ENCODE data around the gene CCDC15.
"Not testable (repeated sequence)": the region's sequence is repeated elsewhere in the genome, so short reads cannot be mapped to it uniquely, and the experiment has no call there.

Gene CCDC15

DNA sequence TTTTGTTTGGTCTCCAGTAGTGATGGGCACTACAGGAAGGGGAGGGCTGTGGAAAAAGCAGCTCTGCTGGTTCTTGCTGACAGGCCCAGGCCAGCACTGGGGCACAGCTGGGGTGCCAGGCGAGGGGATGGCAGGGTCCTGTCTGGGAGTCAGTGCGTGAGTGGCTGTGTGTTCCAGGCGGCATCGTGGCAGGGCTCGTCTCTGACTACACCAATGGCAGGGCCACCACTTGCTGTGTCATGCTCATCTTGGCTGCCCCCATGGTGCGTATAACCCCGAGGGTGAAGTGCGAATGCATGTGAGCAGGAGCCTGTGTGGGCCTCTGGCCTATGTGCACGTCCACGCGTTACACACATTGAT, 130.0 kb downstream of the CCDC15 start:
- DNase-seq = no peak

- no peak for DNase-seq
These were observed 130.8 kb downstream of the CCDC15 start for GRCh38 chr11:125084761-125085231.

DNA sequence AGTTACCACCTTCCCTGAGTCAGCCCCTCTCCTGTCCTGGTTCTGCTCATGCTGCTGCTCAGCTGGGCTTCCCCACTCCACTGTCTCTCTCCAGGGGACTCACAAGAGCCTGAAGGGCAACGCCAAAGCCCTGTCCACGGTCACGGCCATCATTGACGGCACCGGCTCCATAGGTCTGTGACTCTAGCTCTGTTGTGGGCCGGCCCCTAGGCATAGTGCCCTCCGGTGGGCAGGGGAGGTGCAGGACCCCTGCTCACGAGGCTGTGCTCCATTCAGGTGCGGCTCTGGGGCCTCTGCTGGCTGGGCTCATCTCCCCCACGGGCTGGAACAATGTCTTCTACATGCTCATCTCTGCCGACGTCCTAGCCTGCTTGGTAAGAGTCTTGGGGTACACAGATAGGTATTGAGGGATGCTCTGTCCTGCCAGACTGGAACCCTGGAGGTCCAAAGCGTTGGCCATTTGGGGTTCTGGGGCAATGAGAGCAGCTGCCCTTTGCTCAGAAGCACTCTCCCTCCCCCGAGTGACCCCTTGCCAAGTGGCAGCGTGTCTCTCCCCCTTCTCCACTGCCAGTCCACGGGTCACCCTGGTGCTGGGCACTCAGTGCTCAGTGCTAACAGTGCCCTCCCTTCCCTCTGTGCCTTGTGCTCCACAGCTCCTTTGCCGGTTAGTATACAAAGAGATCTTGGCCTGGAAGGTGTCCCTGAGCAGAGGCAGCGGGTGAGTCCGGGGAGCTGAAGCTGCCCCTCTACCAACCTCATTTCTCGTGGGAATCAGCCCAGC, 131.5 kb downstream of the CCDC15 start:
- DNase-seq = no peak

- DNase-seq = no peak
These were observed 132.8 kb downstream of the CCDC15 start for GRCh38 chr11:125086633-125087296.

DNA sequence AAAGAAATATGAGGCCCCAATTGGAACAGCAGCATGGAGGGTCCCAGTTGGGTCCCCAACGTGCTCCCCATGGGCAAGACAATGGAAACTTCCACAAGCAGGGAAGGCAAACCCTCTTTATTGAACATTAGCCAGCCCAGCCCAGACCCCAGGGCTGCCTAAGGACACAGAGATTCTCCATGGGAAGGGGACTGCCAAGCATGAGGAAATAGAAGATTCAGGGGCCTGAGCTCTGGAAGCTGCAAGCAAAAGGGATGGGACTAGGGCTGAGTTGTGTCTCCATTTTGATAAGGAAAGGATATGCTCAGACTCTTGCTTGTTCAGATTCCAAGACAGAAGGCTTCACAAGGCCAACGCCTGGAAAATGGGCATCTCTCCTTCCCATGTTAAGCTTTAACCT, 134.1 kb downstream of the CCDC15 start:
- DNase-seq = no peak

- no peak for DNase-seq
These were observed 134.8 kb downstream of the CCDC15 start for GRCh38 chr11:125088576-125089455.

DNA sequence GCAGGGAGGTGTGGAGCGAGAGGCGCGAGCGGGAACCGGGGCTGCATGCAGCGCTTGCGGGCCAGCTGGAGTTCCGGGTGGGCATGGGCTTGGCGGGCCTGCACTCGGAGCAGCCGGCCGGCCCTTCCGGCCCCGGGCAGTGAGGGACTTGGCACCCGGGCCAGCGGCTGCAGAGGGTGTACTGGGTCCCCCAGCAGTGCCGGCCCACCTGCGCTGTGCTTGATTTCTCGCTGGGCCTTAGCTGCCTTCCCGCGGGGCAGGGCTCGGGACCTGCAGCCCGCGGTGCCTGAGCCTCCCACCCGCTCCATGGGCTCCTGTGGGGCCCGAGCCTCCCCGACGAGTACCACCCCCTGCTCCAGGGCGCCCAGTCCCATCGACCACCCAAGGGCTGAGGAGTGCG, 135.5 kb downstream of the CCDC15 start:
- not testable (repeated sequence) for DNase-seq

DNA sequence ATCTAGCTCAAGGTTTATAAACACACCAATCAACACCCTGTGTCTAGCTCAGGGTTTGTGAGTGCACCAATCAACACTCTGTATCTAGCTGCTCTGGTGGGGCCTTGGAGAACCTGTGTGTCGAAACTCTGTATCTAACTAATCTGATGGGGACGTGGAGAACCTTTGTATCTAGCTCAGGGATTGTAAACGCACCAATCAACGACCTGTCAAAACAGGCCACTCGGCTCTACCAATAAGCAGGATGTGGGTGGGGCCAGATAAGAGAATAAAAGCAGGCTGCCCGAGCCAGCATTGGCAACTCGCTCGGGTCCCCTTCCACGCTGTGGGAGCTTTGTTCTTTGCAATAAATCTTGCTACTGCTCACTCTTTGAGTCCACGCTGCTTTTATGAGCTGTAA, 136.1 kb downstream of the CCDC15 start:
- not testable (repeated sequence) for DNase-seq

DNA sequence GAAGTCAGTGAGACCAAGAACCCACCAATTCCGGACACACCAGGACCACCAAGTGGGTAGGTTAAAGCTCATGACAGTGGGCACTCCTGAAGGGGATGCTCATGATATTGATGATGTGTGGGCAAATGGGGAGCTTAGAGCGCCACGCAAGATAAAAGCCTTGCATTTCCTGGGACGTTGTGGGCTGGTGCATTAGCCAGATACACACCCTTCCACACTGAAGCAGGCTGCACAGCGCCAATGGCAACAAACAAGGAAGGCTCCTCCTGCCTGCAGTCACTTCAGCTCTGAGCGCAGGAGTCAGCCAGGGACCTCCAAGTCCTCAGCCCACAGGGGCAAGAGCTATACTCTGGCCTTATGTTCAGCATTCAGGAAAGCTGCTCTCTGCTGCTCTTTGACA, 136.8 kb downstream of the CCDC15 start:
- DNase-seq = no peak

Data from NCI-H774 (cell line).